Activated naive CD4-positive, alpha-beta T cell treated with anti-CD3 and anti-CD28 coated beads, Interleukin-2, amount 10 ng/mL, durations not matched to agents 7 days and 5 days (primary cell): ENCODE results near the gene PALB2.
"Not testable (repeated sequence)": the region's sequence is repeated elsewhere in the genome, so short reads cannot be mapped to it uniquely, and the experiment has no call there.

Source experiments
- CTCF ChIA-PET: fragments of 350-600 bp; sonication (Branson Sonifier 250); formaldehyde crosslinking; loops from one replicate; lab custom pipeline; 2021; ENCODE audit warnings: antibody characterized with exemption; lab: Charles Lee
- DNase-seq: peaks from one replicate; pipeline ENCODE4 v3.0.0-alpha.2; 2020
- H3K27ac Mint-ChIP-seq: one replicate; pipeline ENCODE4 v1.8.0; 2021; ENCODE audit warnings: mild to moderate bottlenecking, moderate library complexity, mixed read lengths
- H3K27me3 Mint-ChIP-seq: one replicate; pipeline ENCODE4 v1.8.0; 2021; ENCODE audit warnings: mild to moderate bottlenecking, mixed read lengths
- H3K36me3 Mint-ChIP-seq: one replicate; pipeline ENCODE4 v1.8.0; 2021; ENCODE audit warnings: mixed read lengths
- H3K4me1 Mint-ChIP-seq: one replicate; pipeline ENCODE4 v1.8.0; 2021; ENCODE audit warnings: mixed read lengths
- H3K4me3 Mint-ChIP-seq: one replicate; pipeline ENCODE4 v1.8.0; 2021; ENCODE audit warnings: mild to moderate bottlenecking, moderate library complexity, mixed read lengths
- H3K9me3 Mint-ChIP-seq: one replicate; pipeline ENCODE4 v1.8.0; 2021; ENCODE audit warnings: mixed read lengths

The PALB2 gene

GRCh38 chr16:23668873-23669272, 27.8 kb upstream of the PALB2 start:
- no peak overlapping the region for H3K4me3 Mint-ChIP-seq
- H3K27me3 Mint-ChIP-seq, result no peaks in the 10 kb centered on the region
- CTCF ChIA-PET, result interaction anchor here (1.4 kb wide), 1 partner anchor 10 kb away, joined by 3 read pairs; no protein-coding TSS in a partner anchor
- H3K36me3 Mint-ChIP-seq, result peaks cover 55% of the 10 kb centered on the region
- no peak for DNase-seq
- H3K4me1 Mint-ChIP-seq, result peaks cover 15% of the 10 kb centered on the region
- no peaks in the 10 kb centered on the region for H3K9me3 Mint-ChIP-seq
- H3K27ac Mint-ChIP-seq, result no peak overlapping the region

DNA sequence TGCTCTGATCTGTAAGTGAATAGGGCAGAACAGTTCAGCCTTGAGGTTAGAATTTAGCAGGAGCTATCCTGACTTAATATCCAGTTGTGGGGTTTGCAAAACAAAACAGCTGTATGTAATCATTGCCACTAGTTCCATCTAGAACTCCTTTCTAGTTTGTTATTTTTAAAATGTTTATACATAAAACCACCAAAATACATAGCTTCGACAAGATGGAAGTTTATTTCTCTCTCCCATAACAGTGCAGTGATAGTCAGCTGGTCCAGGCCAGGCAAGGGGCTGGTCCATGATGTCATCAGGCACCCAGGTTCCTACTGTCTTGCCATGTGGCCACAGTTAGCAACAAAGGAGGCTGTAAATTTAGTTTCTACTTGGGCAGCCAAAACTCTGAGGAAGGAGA, 27.1 kb upstream of the PALB2 start:
- CTCF ChIA-PET, result no interaction called here
- DNase-seq, result no peak
- Mint-ChIP-seq H3K27me3 (no peaks in the 10 kb centered on the region), H3K27ac (no peak overlapping the region), H3K36me3 (peaks cover 58% of the 10 kb centered on the region), H3K4me1 (peaks cover 15% of the 10 kb centered on the region), H3K4me3 (no peak overlapping the region), H3K9me3 (no peaks in the 10 kb centered on the region)

- H3K4me3 Mint-ChIP-seq, result no peak overlapping the region
- CTCF ChIA-PET, result no interaction called here
- H3K27ac Mint-ChIP-seq, result no peak overlapping the region
- DNase-seq, result no peak
- no peaks in the 10 kb centered on the region for H3K9me3 Mint-ChIP-seq
- peaks cover 67% of the 10 kb centered on the region for H3K36me3 Mint-ChIP-seq
- H3K4me1 Mint-ChIP-seq, result peaks cover 15% of the 10 kb centered on the region
- H3K27me3 Mint-ChIP-seq, result no peaks in the 10 kb centered on the region
These were observed 26.2 kb upstream of the PALB2 start for GRCh38 chr16:23667355-23667659.

GRCh38 chr16:23666571-23667354, 25.7 kb upstream of the PALB2 start:
- H3K4me1 Mint-ChIP-seq, result peaks cover 15% of the 10 kb centered on the region
- no peak for DNase-seq
- no peaks in the 10 kb centered on the region for H3K9me3 Mint-ChIP-seq
- no peaks in the 10 kb centered on the region for H3K27me3 Mint-ChIP-seq
- H3K36me3 Mint-ChIP-seq, result peaks cover 68% of the 10 kb centered on the region
- H3K4me3 Mint-ChIP-seq, result no peak overlapping the region
- CTCF ChIA-PET, result interaction anchor here (0.9 kb wide), 1 partner anchor 355 kb away, joined by 3 read pairs; no protein-coding TSS in a partner anchor
- peak overlapping the region; percentile 6 for H3K27ac Mint-ChIP-seq

DNA sequence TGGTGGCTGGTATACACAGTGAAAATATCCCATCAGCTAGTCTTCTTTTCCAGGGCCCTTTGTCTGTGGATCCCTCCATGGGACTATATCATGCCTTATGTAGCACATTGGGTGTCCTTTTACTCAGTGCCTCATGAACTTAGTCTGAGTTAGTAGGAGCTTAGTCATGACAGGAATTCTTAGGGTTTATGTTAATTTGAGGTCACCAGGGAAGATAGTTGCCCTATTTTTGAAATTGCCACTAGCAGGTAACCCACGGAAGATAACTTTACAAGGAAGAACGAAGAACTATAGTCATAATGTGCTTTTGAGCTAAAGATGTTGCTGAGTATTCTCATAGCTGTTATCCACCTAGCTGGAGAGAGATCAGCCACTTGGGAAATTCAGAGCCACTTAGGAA, 22.8 kb upstream of the PALB2 start:
- H3K27me3 Mint-ChIP-seq, result no peaks in the 10 kb centered on the region
- DNase-seq, result no peak
- H3K4me3 Mint-ChIP-seq, result no peak overlapping the region
- no peaks in the 10 kb centered on the region for H3K9me3 Mint-ChIP-seq
- H3K27ac Mint-ChIP-seq, result no peak overlapping the region
- peaks cover 75% of the 10 kb centered on the region for H3K36me3 Mint-ChIP-seq
- CTCF ChIA-PET, result interaction anchor here (0.9 kb wide), 1 partner anchor 66 kb away, joined by 3 read pairs; no protein-coding TSS in a partner anchor
- H3K4me1 Mint-ChIP-seq, result peaks cover under 1% of the 10 kb centered on the region

GRCh38 chr16:23651943-23652468, 10.9 kb upstream of the PALB2 start:
- CTCF ChIA-PET, result no interaction called here
- Mint-ChIP-seq H3K36me3 (peaks cover 41% of the 10 kb centered on the region), H3K4me3 (no peak overlapping the region), H3K27ac (no peak overlapping the region), H3K27me3 (no peaks in the 10 kb centered on the region), H3K4me1 (peaks cover 11% of the 10 kb centered on the region), H3K9me3 (no peaks in the 10 kb centered on the region)
- no peak for DNase-seq

DNA sequence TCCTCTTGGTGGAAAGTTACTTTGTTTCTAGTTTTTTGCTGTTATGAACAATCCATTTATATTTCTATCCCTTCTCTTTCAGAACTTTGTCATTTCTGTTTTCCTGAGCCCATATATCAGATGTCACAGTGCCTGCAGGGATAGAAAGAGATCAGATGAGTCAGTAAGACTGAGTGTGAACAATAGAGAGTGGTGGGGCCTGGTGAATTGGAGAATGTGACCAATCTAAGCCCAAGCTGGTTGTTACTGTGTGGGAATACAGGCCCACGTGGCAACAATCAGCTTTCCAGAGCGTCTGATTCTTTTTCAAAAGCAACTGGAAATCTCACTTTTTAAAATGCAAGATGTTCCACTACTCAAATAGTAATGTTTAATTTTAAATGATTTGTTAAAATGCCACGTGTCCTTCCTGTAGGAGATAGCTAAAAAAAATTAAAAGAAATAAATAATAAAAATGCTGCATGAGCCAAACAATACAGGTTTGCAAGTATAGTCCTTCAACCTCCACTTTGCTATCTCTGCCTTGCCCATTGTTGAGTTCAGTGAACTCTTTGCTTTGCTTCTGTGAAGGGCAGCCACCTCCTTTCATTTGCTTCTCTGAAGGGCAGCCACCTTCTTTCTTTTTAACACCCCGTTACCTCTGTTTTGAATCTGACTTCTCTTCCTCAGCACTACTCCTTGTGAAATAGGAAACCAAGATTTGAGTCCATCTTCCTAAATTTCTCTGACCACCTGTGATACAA, 9.7 kb upstream of the PALB2 start:
- Mint-ChIP-seq H3K4me3 (no peak overlapping the region), H3K27me3 (no peaks in the 10 kb centered on the region), H3K9me3 (no peaks in the 10 kb centered on the region), H3K4me1 (peaks cover 18% of the 10 kb centered on the region), H3K36me3 (peaks cover 48% of the 10 kb centered on the region), H3K27ac (no peak overlapping the region)
- CTCF ChIA-PET, result no interaction called here
- DNase-seq, result no peak

DNA sequence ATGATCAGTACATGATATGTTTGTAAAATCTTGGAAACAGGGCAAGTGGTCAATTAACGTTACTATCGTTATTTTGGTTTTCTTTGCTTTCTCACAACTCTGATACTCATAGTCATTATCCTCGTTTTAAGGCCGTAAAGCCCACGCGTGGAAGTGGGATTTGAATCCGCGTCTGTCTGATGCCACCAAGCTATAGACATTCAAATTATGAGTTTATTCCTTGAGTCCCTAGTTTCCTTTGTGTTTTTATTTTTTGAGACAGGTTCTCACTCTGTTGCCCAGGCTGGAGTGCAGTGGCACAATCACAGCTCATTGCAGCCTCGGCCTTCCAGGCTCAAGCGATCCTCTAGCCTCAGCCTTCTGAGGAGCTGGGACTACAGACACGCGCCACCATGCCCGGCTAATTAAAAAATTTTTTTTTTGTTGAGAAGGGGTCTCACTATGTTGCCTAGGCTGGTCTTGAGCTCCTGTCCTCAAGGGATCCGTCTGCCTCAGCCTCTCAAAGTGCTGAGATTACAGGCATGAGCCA, 1.2 kb upstream of the PALB2 start:
- CTCF ChIA-PET, result interaction anchor here (0.6 kb wide), 1 partner anchor 18 kb away, joined by 3 read pairs; no protein-coding TSS in a partner anchor
- Mint-ChIP-seq H3K9me3 (no peaks in the 10 kb centered on the region), H3K4me3 (peak overlapping the region; percentile 99), H3K4me1 (peaks cover 44% of the 10 kb centered on the region), H3K27ac (peak overlapping the region; percentile 97), H3K36me3 (peaks cover 37% of the 10 kb centered on the region), H3K27me3 (no peaks in the 10 kb centered on the region)
- no peak for DNase-seq

DNA sequence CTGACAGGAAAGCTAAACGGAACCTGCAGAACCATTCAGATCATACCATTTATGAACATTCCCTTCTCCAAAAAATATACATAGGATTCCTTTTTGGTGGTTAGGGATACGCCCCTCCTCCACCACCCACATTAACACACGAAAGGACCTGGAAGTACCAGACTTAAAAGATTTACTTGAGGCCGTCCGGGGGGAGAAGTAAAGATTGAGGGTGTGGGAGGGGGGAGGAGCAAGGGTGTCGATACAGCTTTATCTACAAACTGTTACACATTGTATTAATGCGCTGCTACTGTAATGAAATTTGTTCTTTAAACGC, 537 bp downstream of the PALB2 start:
- Mint-ChIP-seq H3K9me3 (no peaks in the 10 kb centered on the region), H3K36me3 (peaks cover 31% of the 10 kb centered on the region), H3K4me3 (peak overlapping the region; percentile 99), H3K27me3 (no peaks in the 10 kb centered on the region), H3K27ac (peak overlapping the region; percentile 97), H3K4me1 (peaks cover 35% of the 10 kb centered on the region)
- CTCF ChIA-PET, result interaction anchor here (1.4 to 1.9 kb wide), 2 partner anchors 12 to 43 kb away, joined by 4 to 9 read pairs; no protein-coding TSS in a partner anchor
- no peak for DNase-seq

- H3K9me3 Mint-ChIP-seq, result no peaks in the 10 kb centered on the region
- CTCF ChIA-PET, result no interaction called here
- peaks cover 18% of the 10 kb centered on the region for H3K4me1 Mint-ChIP-seq
- H3K27ac Mint-ChIP-seq, result peak overlapping the region; percentile 38
- no peak for DNase-seq
- no peaks in the 10 kb centered on the region for H3K27me3 Mint-ChIP-seq
- peaks cover 29% of the 10 kb centered on the region for H3K36me3 Mint-ChIP-seq
- no peak overlapping the region for H3K4me3 Mint-ChIP-seq
These were observed 5.2 kb downstream of the PALB2 start for GRCh38 chr16:23635958-23636357.

GRCh38 chr16:23634461-23635036, 6.6 kb downstream of the PALB2 start:
- no peaks in the 10 kb centered on the region for H3K9me3 Mint-ChIP-seq
- no peaks in the 10 kb centered on the region for H3K27me3 Mint-ChIP-seq
- H3K27ac Mint-ChIP-seq, result no peak overlapping the region
- CTCF ChIA-PET, result no interaction called here
- no peak overlapping the region for H3K4me3 Mint-ChIP-seq
- peaks cover 36% of the 10 kb centered on the region for H3K36me3 Mint-ChIP-seq
- peaks cover 9% of the 10 kb centered on the region for H3K4me1 Mint-ChIP-seq
- DNase-seq, result no peak

DNA sequence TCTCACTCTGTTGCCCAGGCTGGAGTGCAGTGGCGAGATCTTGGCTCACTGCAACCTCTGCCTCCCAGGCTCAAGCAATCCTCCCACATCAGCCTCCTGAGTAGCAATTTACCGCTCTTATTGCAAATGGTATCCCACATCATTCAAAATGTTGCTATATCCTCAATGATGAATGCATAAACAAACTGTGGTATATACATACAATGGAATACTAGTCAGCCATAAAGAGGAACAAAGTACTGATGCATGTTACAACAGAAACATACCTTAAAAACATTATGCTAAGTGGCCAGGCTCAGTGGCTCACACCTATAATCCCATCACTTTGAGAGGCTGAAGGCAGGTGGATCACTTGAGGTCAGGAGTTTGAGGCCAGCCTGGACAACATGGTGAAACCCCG, 9.2 kb downstream of the PALB2 start:
- H3K4me1 Mint-ChIP-seq, H3K4me3 Mint-ChIP-seq, H3K27me3 Mint-ChIP-seq, CTCF ChIA-PET, DNase-seq, H3K9me3 Mint-ChIP-seq: not testable (repeated sequence)
- peak overlapping the region; percentile 37 for H3K27ac Mint-ChIP-seq
- peaks cover 48% of the 10 kb centered on the region for H3K36me3 Mint-ChIP-seq

GRCh38 chr16:23629516-23629915, 11.6 kb downstream of the PALB2 start:
- no peaks in the 10 kb centered on the region for H3K27me3 Mint-ChIP-seq
- peaks cover 41% of the 10 kb centered on the region for H3K36me3 Mint-ChIP-seq
- no peak overlapping the region for H3K27ac Mint-ChIP-seq
- H3K9me3 Mint-ChIP-seq, result no peaks in the 10 kb centered on the region
- no peak overlapping the region for H3K4me3 Mint-ChIP-seq
- DNase-seq, result no peak
- H3K4me1 Mint-ChIP-seq, result peaks cover 4% of the 10 kb centered on the region
- CTCF ChIA-PET, result interaction anchor here (1.2 kb wide), 1 partner anchor 12 kb away, joined by 4 read pairs; the partner anchor contains the start of genes DCTN5 and PALB2

DNA sequence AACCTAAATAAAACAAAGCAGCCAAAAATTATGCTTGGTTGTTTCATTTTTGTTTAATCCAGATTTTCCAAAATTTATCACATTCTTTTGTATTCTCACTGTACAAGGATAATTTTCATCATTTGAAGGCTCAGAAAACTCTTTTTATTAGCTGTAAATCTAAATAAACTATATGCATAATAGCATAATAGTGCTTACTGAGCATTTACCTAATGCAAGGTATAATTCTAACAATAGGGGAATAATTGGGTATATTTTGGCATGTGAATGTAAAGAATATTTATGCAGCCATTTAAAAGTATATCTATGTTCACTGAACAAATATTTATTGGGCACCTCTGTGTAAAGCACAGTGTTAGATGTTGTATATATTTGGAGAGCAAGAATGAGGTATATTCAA, 17.0 kb downstream of the PALB2 start:
- no peaks in the 10 kb centered on the region for H3K4me1 Mint-ChIP-seq
- H3K4me3 Mint-ChIP-seq, result no peak overlapping the region
- peaks cover 37% of the 10 kb centered on the region for H3K36me3 Mint-ChIP-seq
- H3K9me3 Mint-ChIP-seq, result no peaks in the 10 kb centered on the region
- H3K27me3 Mint-ChIP-seq, result no peaks in the 10 kb centered on the region
- CTCF ChIA-PET, result no interaction called here
- no peak overlapping the region for H3K27ac Mint-ChIP-seq
- DNase-seq, result no peak
